BLaER1 treated with 17β-estradiol and CSF1 and Interleukin-3, amounts not matched to agents 10 nM and 100 nM (cell line): ENCODE data around the gene PPT1.

ENCODE experiments used
- H3K27ac ChIP-seq, 11 experiments: shearing (Covaris generic); formaldehyde crosslinking; 2 replicates each; pipeline ENCODE4 v1.8.1; 2022
- H3K27me3 ChIP-seq, 11 experiments: shearing (Covaris generic); formaldehyde crosslinking; 2 replicates each; pipeline ENCODE4 v1.8.1; 2022
- H3K36me3 ChIP-seq, 11 experiments: shearing (Covaris generic); formaldehyde crosslinking; 2 replicates each; pipeline ENCODE4 v1.8.1; 2022
- H3K4me1 ChIP-seq, 10 experiments: shearing (Covaris generic); formaldehyde crosslinking; 2 replicates each; pipeline ENCODE4 v1.8.1; 2022
- H3K4me2 ChIP-seq, 11 experiments: shearing (Covaris generic); formaldehyde crosslinking; 2 replicates each; pipeline ENCODE4 v1.8.1; 2022
- H3K4me3 ChIP-seq, 10 experiments: shearing (Covaris generic); formaldehyde crosslinking; 2 replicates each; pipeline ENCODE4 v1.8.1; 2022
- H3K9ac ChIP-seq, 11 experiments: shearing (Covaris generic); formaldehyde crosslinking; 2 replicates each; pipeline ENCODE4 v1.8.1; 2022
- H3K9me3 ChIP-seq, 11 experiments: shearing (Covaris generic); formaldehyde crosslinking; replicated peaks in 1 of 11; 2 replicates each; pipeline ENCODE4 v1.8.1; 2022
- H4K20me1 ChIP-seq, 11 experiments: shearing (Covaris generic); formaldehyde crosslinking; 2 replicates each; pipeline ENCODE4 v1.8.1; 2022
- Cebpa-rat ChIP-seq, 11 experiments: shearing (Covaris generic); IDR thresholded peaks; 2 replicates each; pipeline ENCODE4 v1.8.1; 2022

Gene PPT1

GRCh38 chr1:40122855-40123254 is 25.8 kb upstream of the PPT1 start:
- Histone ChIP-seq H3K27ac (no peak overlapping the region), H3K36me3 (no peaks in the 10 kb centered on the region), H3K9ac (no peak overlapping the region), H3K4me1 (no peaks in the 10 kb centered on the region), H4K20me1 (no peaks in the 10 kb centered on the region), H3K4me3 (no peak overlapping the region), H3K9me3 (no peaks in the 10 kb centered on the region), H3K4me2 (no peak overlapping the region), H3K27me3 (no peaks in the 10 kb centered on the region)
- TF ChIP-seq Cebpa-rat (IDR thresholded peaks at IDR 0.05) = no peak

DNA sequence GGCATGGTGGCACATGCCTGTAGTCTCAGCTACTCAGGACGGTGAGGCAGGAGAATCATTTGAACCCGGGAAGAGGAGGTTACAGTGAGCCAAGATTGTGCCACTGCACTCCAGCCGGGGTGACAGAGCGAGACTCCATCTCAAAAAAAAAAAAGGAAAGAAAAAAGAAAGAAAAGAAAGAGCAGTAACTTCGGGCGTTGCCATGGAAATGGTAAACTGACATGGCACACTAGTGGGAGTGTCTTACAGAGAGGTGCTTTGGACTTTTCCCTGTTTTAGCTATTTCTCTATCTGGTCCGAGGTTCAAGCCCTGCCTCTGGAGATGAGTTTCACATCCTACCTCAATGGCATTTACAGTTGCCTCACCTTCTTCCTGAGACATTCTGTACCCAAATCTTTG is 23.1 kb upstream of the PPT1 start:
- Histone ChIP-seq H4K20me1 (no peaks in the 10 kb centered on the region), H3K4me3 (no peak overlapping the region), H3K4me2 (no peak overlapping the region), H3K27ac (no peak overlapping the region), H3K4me1 (no peaks in the 10 kb centered on the region), H3K36me3 (no peaks in the 10 kb centered on the region), H3K9me3 (no peaks in the 10 kb centered on the region), H3K9ac (no peak overlapping the region), H3K27me3 (no peaks in the 10 kb centered on the region)
- no peak for TF ChIP-seq Cebpa-rat (IDR thresholded peaks at IDR 0.05)

- no peak overlapping the region for H3K4me3 ChIP-seq
- no peak overlapping the region for H3K27ac ChIP-seq
- no peaks in the 10 kb centered on the region for H3K36me3 ChIP-seq
- H3K4me1 ChIP-seq = no peaks in the 10 kb centered on the region
- H3K27me3 ChIP-seq = no peaks in the 10 kb centered on the region
- no peak overlapping the region for H3K9ac ChIP-seq
- no peak for TF ChIP-seq Cebpa-rat (IDR thresholded peaks at IDR 0.05)
- H3K4me2 ChIP-seq = no peak overlapping the region
- H3K9me3 ChIP-seq = peaks cover 21 to 40% (median 27%) of the 10 kb centered on the region in 11 experiments
- no peaks in the 10 kb centered on the region for H4K20me1 ChIP-seq
Measured at GRCh38 chr1:40114400-40114799, 17.3 kb upstream of the PPT1 start.

- Histone ChIP-seq H4K20me1 (no peaks in the 10 kb centered on the region), H3K36me3 (no peaks in the 10 kb centered on the region), H3K4me1 (no peaks in the 10 kb centered on the region), H3K9me3 (peaks cover 23 to 43% (median 33%) of the 10 kb centered on the region in 11 experiments), H3K4me3 (no peak overlapping the region), H3K9ac (no peak overlapping the region), H3K27me3 (no peaks in the 10 kb centered on the region), H3K27ac (no peak overlapping the region), H3K4me2 (no peak overlapping the region)
- TF ChIP-seq Cebpa-rat (IDR thresholded peaks at IDR 0.05) = no peak
Measured at GRCh38 chr1:40110389-40110788, 13.3 kb upstream of the PPT1 start.

GRCh38 chr1:40107290-40107959 is 10.4 kb upstream of the PPT1 start:
- Histone ChIP-seq H3K27me3 (no peaks in the 10 kb centered on the region), H3K9me3 (peaks cover 33 to 47% (median 40%) of the 10 kb centered on the region in 11 experiments), H3K9ac (no peak overlapping the region), H3K4me2 (no peak overlapping the region), H3K4me3 (no peak overlapping the region), H3K27ac (no peak overlapping the region), H3K36me3 (no peaks in the 10 kb centered on the region), H3K4me1 (no peaks in the 10 kb centered on the region), H4K20me1 (no peaks in the 10 kb centered on the region)
- TF ChIP-seq Cebpa-rat (IDR thresholded peaks at IDR 0.05) = no peak

DNA sequence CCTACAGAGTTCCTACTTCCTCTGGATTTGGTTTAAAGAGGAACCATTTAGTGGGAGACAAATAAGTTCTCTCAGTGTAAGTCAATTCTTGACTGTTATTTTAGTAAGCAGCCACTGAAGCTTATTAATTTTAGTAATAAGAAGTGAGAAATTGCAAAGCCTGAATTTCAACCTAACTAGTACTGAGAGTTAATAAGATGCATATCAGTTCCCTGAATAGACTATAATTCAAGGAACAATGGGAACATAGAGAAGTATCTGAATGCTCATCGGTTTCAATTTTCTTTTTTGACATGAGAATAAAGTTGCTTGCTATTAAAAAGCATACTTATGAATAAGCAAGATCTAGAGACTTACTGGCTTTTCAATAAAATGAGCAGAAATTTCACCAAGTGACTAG is 8.0 kb upstream of the PPT1 start:
- no peak overlapping the region for H3K4me3 ChIP-seq
- no peaks in the 10 kb centered on the region for H3K36me3 ChIP-seq
- H3K27me3 ChIP-seq = no peaks in the 10 kb centered on the region
- no peaks in the 10 kb centered on the region for H3K4me1 ChIP-seq
- no peak for TF ChIP-seq Cebpa-rat (IDR thresholded peaks at IDR 0.05)
- no peak overlapping the region for H3K4me2 ChIP-seq
- H4K20me1 ChIP-seq = no peaks in the 10 kb centered on the region
- peaks cover 27 to 36% (median 31%) of the 10 kb centered on the region in 11 experiments for H3K9me3 ChIP-seq
- H3K9ac ChIP-seq = no peak overlapping the region
- H3K27ac ChIP-seq = no peak overlapping the region

DNA sequence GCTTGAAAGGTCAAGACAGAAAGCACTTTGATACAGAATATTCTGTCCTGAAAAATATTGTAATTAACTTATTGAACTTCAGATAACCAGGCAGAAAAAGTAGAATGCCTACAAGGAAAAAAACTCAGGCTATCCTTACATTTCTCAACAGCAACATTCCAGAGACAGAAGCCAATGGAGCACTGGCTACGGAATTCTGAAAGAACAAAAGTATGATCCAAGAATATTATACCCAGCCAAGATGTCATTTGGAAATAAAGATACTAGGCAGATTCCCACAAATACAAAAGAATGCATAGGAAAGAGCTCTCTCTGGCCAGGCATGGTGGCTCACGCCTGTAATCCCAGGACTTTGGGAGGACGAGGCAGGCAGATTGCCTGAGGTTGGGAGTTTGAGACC is 5.8 kb upstream of the PPT1 start:
- no peak overlapping the region for H3K4me3 ChIP-seq
- H3K9me3 ChIP-seq = peaks cover 17 to 24% (median 20%) of the 10 kb centered on the region in 11 experiments
- H3K9ac ChIP-seq = no peak overlapping the region
- no peak overlapping the region for H3K27ac ChIP-seq
- no peaks in the 10 kb centered on the region for H4K20me1 ChIP-seq
- no peaks in the 10 kb centered on the region for H3K36me3 ChIP-seq
- no peak overlapping the region for H3K4me2 ChIP-seq
- peaks cover 0 to 1% (median 0%) of the 10 kb centered on the region in 10 experiments; a peak in 6 of 20 replicates for H3K4me1 ChIP-seq
- TF ChIP-seq Cebpa-rat (IDR thresholded peaks at IDR 0.05) = no peak
- H3K27me3 ChIP-seq = no peaks in the 10 kb centered on the region

GRCh38 chr1:40102038-40102437 is 5.0 kb upstream of the PPT1 start:
- Histone ChIP-seq H3K9ac (no peak overlapping the region), H4K20me1 (no peaks in the 10 kb centered on the region), H3K9me3 (peaks cover 17 to 24% (median 20%) of the 10 kb centered on the region in 11 experiments), H3K27ac (no peak overlapping the region), H3K36me3 (no peaks in the 10 kb centered on the region), H3K4me3 (no peak overlapping the region), H3K4me2 (no peak overlapping the region), H3K4me1 (peaks cover 6 to 7% (median 7%) of the 10 kb centered on the region in 10 experiments; a peak in 18 of 20 replicates), H3K27me3 (no peaks in the 10 kb centered on the region)
- no peak for TF ChIP-seq Cebpa-rat (IDR thresholded peaks at IDR 0.05)

DNA sequence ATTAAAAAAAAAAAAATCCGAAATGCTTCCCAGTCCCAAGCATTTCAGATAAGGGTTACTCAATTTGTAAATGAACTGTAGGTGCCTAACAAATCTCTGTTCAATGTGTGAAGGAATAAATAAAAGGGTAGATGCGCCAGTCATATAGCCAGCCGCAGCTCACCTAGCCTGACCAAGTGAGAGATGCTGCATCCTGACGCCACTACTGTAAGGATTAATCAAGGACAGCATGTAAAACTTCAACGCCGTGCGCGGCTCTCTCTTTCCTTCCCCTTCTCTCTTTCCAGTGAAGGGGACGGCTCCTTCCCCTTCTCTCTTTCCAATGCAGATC is 441 bp downstream of the PPT1 start:
- H4K20me1 ChIP-seq = peaks cover 0 to 5% (median 0%) of the 10 kb centered on the region in 11 experiments; a peak in 2 of 22 replicates

GRCh38 chr1:40095806-40096205 is 1.2 kb downstream of the PPT1 start:
- H3K4me3 ChIP-seq = peak overlapping the region in 7 of 10 experiments; percentile 62 to 75 (median 70); a peak in 11 of 20 replicates
- peak overlapping the region in 2 of 11 experiments; percentile 65 to 68; a peak in 2 of 22 replicates for H3K9ac ChIP-seq
- H4K20me1 ChIP-seq = peaks cover 0 to 5% (median 0%) of the 10 kb centered on the region in 11 experiments; a peak in 2 of 22 replicates
- H3K4me2 ChIP-seq = peak overlapping the region; percentile 81 to 99 (median 89)
- no peaks in the 10 kb centered on the region for H3K27me3 ChIP-seq
- H3K36me3 ChIP-seq = peaks cover 15 to 34% (median 23%) of the 10 kb centered on the region in 11 experiments
- H3K9me3 ChIP-seq = peaks cover 0 to 4% (median 0%) of the 10 kb centered on the region in 11 experiments; a peak in 1 of 22 replicates
- H3K27ac ChIP-seq = peak overlapping the region in 3 of 11 experiments; percentile 54 to 75 (median 74); a peak in 4 of 22 replicates
- no peak for TF ChIP-seq Cebpa-rat (IDR thresholded peaks at IDR 0.05)
- H3K4me1 ChIP-seq = peaks cover 34 to 56% (median 36%) of the 10 kb centered on the region in 10 experiments

More for the DNA sequence above, 441 bp downstream of the PPT1 start:
- Histone ChIP-seq H3K36me3 (peaks cover 7 to 26% (median 15%) of the 10 kb centered on the region in 11 experiments), H3K4me1 (peaks cover 34 to 56% (median 36%) of the 10 kb centered on the region in 10 experiments), H3K4me3 (peak overlapping the region; percentile 62 to 75 (median 70)), H3K27me3 (no peaks in the 10 kb centered on the region), H3K9me3 (peaks cover 0 to 5% (median 0%) of the 10 kb centered on the region in 11 experiments; a peak in 6 of 22 replicates), H3K9ac (peak overlapping the region; percentile 68 to 82 (median 77)), H3K27ac (peak overlapping the region; percentile 58 to 83 (median 74)), H3K4me2 (peak overlapping the region; percentile 81 to 99 (median 89))
- TF ChIP-seq Cebpa-rat (IDR thresholded peaks at IDR 0.05) = no peak
